Stomach (tissue), 9 donors: ENCODE results near the gene ARFGAP2. TPM values are rescaled to one million over a fixed set of nuclear protein-coding genes. Genes with fewer than 3 reads are reported as not detected.

Experiments
- DNase-seq, 2 donors: peaks; one replicate each; pipeline versions ENCODE4 v3.0.0 to v3.0.0-alpha.2; 2013 to 2019
- H3K27ac ChIP-seq, 5 donors: fragments of 200-600 bp in 4 of 5; sonication (generic) in 4 of 5; one replicate each; pipeline ENCODE4 v1.5.1; 2013 to 2019; ENCODE audit warnings: mild to moderate bottlenecking in 1 of 5, moderate library complexity in 1 of 5
- H3K27me3 ChIP-seq, 3 donors: fragments of 200-600 bp; sonication (generic); one replicate each; pipeline ENCODE4 v1.5.1; 2017 to 2019; ENCODE audit warnings: mixed run types in 1 of 3
- H3K36me3 ChIP-seq, 4 donors: fragments of 200-600 bp; sonication (generic); 1 replicate in 3 of 4; 2 replicates in 1 of 4; pipeline ENCODE4 v1.5.1; 2016 to 2019
- H3K4me1 ChIP-seq, 4 donors: fragments of 200-600 bp; sonication (generic); one replicate each; pipeline ENCODE4 v1.5.1; 2016 to 2019
- H3K4me3 ChIP-seq, 4 donors: fragments of 200-600 bp; sonication (generic) in 3 of 4; one replicate each; pipeline ENCODE4 v1.5.1; 2016 to 2019; ENCODE audit warnings: mild to moderate bottlenecking in 1 of 4
- H3K9me3 ChIP-seq, 4 donors: fragments of 200-600 bp; sonication (generic); one replicate each; pipeline ENCODE4 v1.5.1; 2016 to 2019
- CTCF ChIP-seq, 7 experiments: fragments of 450-650 bp in 4 of 7; fragments of 200-600 bp in 3 of 7; sonication (generic) in 3 of 7; IDR thresholded peaks; one replicate each; pipeline ENCODE4 v1.5.1; 2016 to 2019; ENCODE audit warnings: antibody characterized with exemption in 7 of 7, control low read depth in 2 of 7, mild to moderate bottlenecking in 1 of 7
- EP300 ChIP-seq: sonication (generic); formaldehyde crosslinking; IDR thresholded peaks from one replicate; pipeline ENCODE4 v1.6.1; 2017; ENCODE audit warnings: antibody characterized with exemption
- POLR2A ChIP-seq, 4 donors: fragments of 450-650 bp; IDR thresholded peaks; one replicate each; pipeline ENCODE4 v1.6.1; 2016; ENCODE audit warnings: antibody characterized with exemption in 4 of 4, control low read depth in 2 of 4, mild to moderate bottlenecking in 1 of 4, moderate library complexity in 1 of 4
- POLR2AphosphoS5 ChIP-seq, 3 donors: sonication (generic); formaldehyde crosslinking; IDR thresholded peaks; one replicate each; pipeline ENCODE4 v1.6.1; 2016; ENCODE audit warnings: antibody characterized with exemption in 3 of 3
- WGBS, 5 donors: extraction: QIAGEN DNeasy Blood & Tissue Kit in 3 of 5; methylation state at CpG; one replicate each; pipeline versions ENCODE4 v1.1.5 to v1.1.7; 2013 to 2018; 5-methylcytosine and 5-hydroxymethylcytosine counted together
- intact Hi-C: fragments of 100-400 bp; cut with DNase I; formaldehyde crosslinking; loops from one replicate; pipeline ENCODE4 v1.15.1; 2023; ENCODE audit warnings: low total_unique reads
- polyA plus RNA-seq, 3 donors: library from polyadenylated mRNA; stranded (reverse); fragments of 200-250 nt; gene quantifications; one replicate each; pipeline ENCODE4 v1.2.3, GENCODE V29; 2013
- total RNA-seq, 5 donors: library from RNA; depleted of rRNA; stranded (reverse); fragments of >200 nt; gene quantifications; one replicate each; pipeline versions ENCODE4 v1.1.0 to v1.2.3, GENCODE V29; 2014 to 2016
- donor health status: healthy with polysubstance abuse.
- donor health status: Bipolar disorder and iron deficiency.
- donor health status: healthy.

ARFGAP2 gene
- total and polyA plus RNA-seq, 8 donors, result 45.8 to 398 (median 90.4) TPM

- intact Hi-C loops, result loop anchor here (10.0 kb wide), 1 partner anchor 85 kb away; no protein-coding TSS in a partner anchor
- WGBS, 5 donors, result 90 to 94% (median 93%) methylated on average over 34 to 35 of the region's 35 CpGs
Observed at GRCh38 chr11:47180006-47180787, 3.5 kb upstream of the ARFGAP2 start.

DNA sequence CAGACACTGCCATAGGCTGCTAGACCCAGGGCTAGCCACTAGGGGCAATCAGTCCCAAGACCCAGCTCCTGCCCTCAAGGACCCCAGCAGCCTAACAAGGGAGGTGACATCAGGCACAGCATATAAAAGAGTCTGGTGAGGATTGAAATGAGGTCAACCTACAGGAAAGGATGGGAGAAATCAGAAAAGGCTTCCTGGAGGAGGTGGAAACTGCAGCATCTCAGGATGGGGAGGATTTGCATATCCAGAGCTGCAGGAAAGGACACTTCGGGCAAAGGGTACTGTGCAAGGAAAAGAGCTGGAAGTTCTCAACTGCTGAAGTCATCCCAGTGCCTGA lies 2.9 kb upstream of the ARFGAP2 start:
- no peaks in the 10 kb centered on the region for H3K9me3 ChIP-seq
- no peak overlapping the region for H3K4me3 ChIP-seq
- H3K27ac ChIP-seq, result peak overlapping the region in 2 of 5 donors; percentile 32 to 99
- TF ChIP-seq POLR2A (IDR thresholded peaks at IDR 0.05), result no peak
- no peak for TF ChIP-seq POLR2AphosphoS5 (IDR thresholded peaks at IDR 0.05)
- peak in 4 of 7 experiments; percentile 30 to 43 (median 42) for TF ChIP-seq CTCF (IDR thresholded peaks at IDR 0.05)
- TF ChIP-seq EP300, result no peak
- intact Hi-C loops, result no loop called here
- peaks cover 39 to 61% (median 55%) of the 10 kb centered on the region in 4 donors for H3K4me1 ChIP-seq
- WGBS, 5 donors, result 89 to 100% (median 93%) methylated on average over 1 of the region's 1 CpG
- H3K27me3 ChIP-seq, result peaks cover 0 to 4% (median 0%) of the 10 kb centered on the region in 3 donors
- DNase-seq, result peak; percentile 40 to 72
- H3K36me3 ChIP-seq, result peaks cover 11 to 53% (median 32%) of the 10 kb centered on the region in 4 donors

More at GRCh38 chr11:47180006-47180787, 3.5 kb upstream of the ARFGAP2 start:
- Histone ChIP-seq H3K27ac (no peak overlapping the region), H3K4me3 (no peak overlapping the region), H3K36me3 (peaks cover 11 to 47% (median 27%) of the 10 kb centered on the region in 4 donors), H3K9me3 (no peaks in the 10 kb centered on the region), H3K4me1 (peaks cover 34 to 62% (median 55%) of the 10 kb centered on the region in 4 donors), H3K27me3 (peaks cover 0 to 9% (median 0%) of the 10 kb centered on the region in 3 donors)
- no peak for DNase-seq
- TF ChIP-seq CTCF (IDR thresholded peaks at IDR 0.05), result no peak
- TF ChIP-seq EP300, result no peak
- no peak for TF ChIP-seq POLR2A (IDR thresholded peaks at IDR 0.05)
- no peak for TF ChIP-seq POLR2AphosphoS5 (IDR thresholded peaks at IDR 0.05)

DNA sequence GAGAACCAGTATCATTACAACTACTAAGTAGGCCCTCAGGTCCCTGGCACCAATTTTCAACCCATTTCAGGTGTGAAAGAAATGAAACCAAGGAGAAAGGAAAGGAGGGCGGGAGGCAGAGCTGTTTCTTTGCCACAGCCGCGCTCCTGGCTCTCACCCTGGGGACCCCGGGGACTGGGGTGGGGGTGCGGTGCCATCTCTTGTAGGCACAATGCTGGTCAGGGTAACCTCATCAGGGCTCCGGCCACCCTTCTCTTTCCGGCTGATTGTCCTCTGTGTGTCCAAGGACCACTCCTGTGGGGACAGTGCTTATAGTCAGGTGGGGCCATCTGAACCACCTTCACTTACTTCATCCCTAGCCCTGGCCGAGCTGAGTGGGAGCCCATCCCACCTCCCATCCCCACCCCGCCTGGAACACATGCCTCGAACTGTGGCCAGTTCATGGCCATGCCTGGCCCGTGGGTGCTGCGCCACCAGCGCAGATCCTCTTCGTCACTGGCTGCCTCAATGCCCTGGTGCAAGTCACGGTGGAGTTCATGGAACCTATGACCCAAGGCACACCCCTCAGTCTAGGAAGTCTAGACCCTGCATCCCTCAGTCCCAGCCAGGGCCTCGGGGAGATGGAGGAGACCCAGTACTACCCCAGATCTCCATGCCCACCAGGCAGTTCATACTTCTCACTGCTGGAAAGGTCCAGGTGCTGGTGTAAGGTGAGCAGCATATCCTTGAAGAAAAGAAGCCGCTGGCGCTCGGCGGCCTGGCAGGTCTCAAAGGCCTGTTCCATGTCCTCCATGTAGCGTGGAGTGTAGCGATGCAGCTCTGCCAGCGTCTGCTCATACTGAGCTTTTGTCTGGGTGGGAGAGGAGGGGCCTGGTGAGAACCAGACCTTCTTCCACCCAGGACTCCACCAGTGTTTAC lies 2.3 kb upstream of the ARFGAP2 start:
- TF ChIP-seq CTCF (IDR thresholded peaks at IDR 0.05) (no peak), EP300 (no peak), POLR2A (IDR thresholded peaks at IDR 0.05) (no peak), POLR2AphosphoS5 (IDR thresholded peaks at IDR 0.05) (no peak)
- peaks cover 11 to 56% (median 36%) of the 10 kb centered on the region in 4 donors for H3K36me3 ChIP-seq
- H3K27me3 ChIP-seq, result no peaks in the 10 kb centered on the region
- intact Hi-C loops, result no loop called here
- H3K9me3 ChIP-seq, result no peaks in the 10 kb centered on the region
- WGBS, 5 donors, result 91 to 94% (median 93%) methylated on average over 17 to 23 of the region's 23 CpGs
- H3K27ac ChIP-seq, result peak overlapping the region; percentile 32 to 99 (median 98)
- peaks cover 33 to 57% (median 51%) of the 10 kb centered on the region in 4 donors for H3K4me1 ChIP-seq
- H3K4me3 ChIP-seq, result no peak overlapping the region
- peak in 1 of 2 donors; percentile 8 for DNase-seq

- peak in 1 of 2 donors; percentile 12 for DNase-seq
- Histone ChIP-seq H3K27ac (peak overlapping the region; percentile 96 to 99 (median 98)), H3K4me3 (no peak overlapping the region), H3K4me1 (peaks cover 26 to 57% (median 51%) of the 10 kb centered on the region in 4 donors), H3K27me3 (no peaks in the 10 kb centered on the region), H3K9me3 (no peaks in the 10 kb centered on the region), H3K36me3 (peaks cover 17 to 63% (median 43%) of the 10 kb centered on the region in 4 donors)
- TF ChIP-seq POLR2A (IDR thresholded peaks at IDR 0.05), result no peak
- intact Hi-C loops, result no loop called here
- WGBS, 5 donors, result 76 to 90% (median 84%) methylated on average over 10 to 11 of the region's 11 CpGs
Observed at GRCh38 chr11:47178316-47178715, 1.6 kb upstream of the ARFGAP2 start.
